ENCODE results near the gene CELA3B.
"Not testable (repeated sequence)": the region's sequence is repeated elsewhere in the genome, so short reads cannot be mapped to it uniquely, and the experiment has no call there.

The CELA3B gene

DNA sequence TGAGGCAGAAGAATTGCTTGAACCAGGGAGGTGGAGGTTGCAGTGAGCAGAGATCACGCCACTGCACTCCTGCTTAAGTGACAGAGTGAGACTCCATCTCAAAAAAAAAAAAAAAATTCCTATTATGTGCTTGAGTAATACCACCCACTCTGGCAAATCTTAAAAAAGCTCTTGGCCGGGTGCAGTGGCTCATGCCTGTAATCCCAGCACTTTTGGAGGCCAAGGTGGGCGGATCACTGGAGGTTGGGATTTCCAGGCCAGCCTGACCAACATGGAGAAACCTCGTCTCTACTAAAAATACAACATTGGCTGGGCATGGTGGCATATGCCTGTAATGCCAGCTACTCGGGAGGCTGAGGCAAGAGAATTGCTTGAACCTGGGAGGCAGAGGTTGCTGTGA lies 58.0 kb downstream of the CELA3B start:
- H3K36me3 ChIP-seq (ENCODE audit: control insufficient read depth, insufficient read depth, low read length); H3K9ac ChIP-seq (ENCODE audit: low read length); H3K27me3 ChIP-seq (ENCODE audit: control insufficient read depth, insufficient read depth, low read length); H3K9me3 ChIP-seq (ENCODE audit: control insufficient read depth, low read length); H3K4me3 ChIP-seq (ENCODE audit: low read length): not testable (repeated sequence)
- peaks cover 16% of the 10 kb centered on the region for H3K4me1 ChIP-seq (ENCODE audit: control insufficient read depth, insufficient read depth, low read length)

- Histone ChIP-seq H3K4me3 (ENCODE audit: low read length) (no peak overlapping the region), H3K4me1 (ENCODE audit: control insufficient read depth, insufficient read depth, low read length) (peaks cover 12% of the 10 kb centered on the region), H3K9ac (ENCODE audit: low read length) (no peak overlapping the region), H3K27me3 (ENCODE audit: control insufficient read depth, insufficient read depth, low read length) (no peaks in the 10 kb centered on the region), H3K9me3 (ENCODE audit: control insufficient read depth, low read length) (no peaks in the 10 kb centered on the region), H3K36me3 (ENCODE audit: control insufficient read depth, insufficient read depth, low read length) (no peaks in the 10 kb centered on the region)
These were observed 60.7 kb downstream of the CELA3B start for GRCh38 chr1:22037520-22037919.

- H3K4me3 ChIP-seq (ENCODE audit: low read length) = no peak overlapping the region
- no peaks in the 10 kb centered on the region for H3K36me3 ChIP-seq (ENCODE audit: control insufficient read depth, insufficient read depth, low read length)
- H3K9ac ChIP-seq (ENCODE audit: low read length) = no peak overlapping the region
- no peaks in the 10 kb centered on the region for H3K27me3 ChIP-seq (ENCODE audit: control insufficient read depth, insufficient read depth, low read length)
- no peaks in the 10 kb centered on the region for H3K9me3 ChIP-seq (ENCODE audit: control insufficient read depth, low read length)
- H3K4me1 ChIP-seq (ENCODE audit: control insufficient read depth, insufficient read depth, low read length) = peaks cover 16% of the 10 kb centered on the region
These were observed 61.2 kb downstream of the CELA3B start for GRCh38 chr1:22038036-22038435.

All from mucosa of stomach (tissue), 1 donor.